ENCODE results near the gene ZSCAN20. TPM values are rescaled to one million over a fixed set of nuclear protein-coding genes. Genes with fewer than 3 reads are reported as not detected.

The ZSCAN20 gene
- total and polyA plus RNA-seq, 7 donors, result 0.69 to 8.2 (median 5.8) TPM

DNA sequence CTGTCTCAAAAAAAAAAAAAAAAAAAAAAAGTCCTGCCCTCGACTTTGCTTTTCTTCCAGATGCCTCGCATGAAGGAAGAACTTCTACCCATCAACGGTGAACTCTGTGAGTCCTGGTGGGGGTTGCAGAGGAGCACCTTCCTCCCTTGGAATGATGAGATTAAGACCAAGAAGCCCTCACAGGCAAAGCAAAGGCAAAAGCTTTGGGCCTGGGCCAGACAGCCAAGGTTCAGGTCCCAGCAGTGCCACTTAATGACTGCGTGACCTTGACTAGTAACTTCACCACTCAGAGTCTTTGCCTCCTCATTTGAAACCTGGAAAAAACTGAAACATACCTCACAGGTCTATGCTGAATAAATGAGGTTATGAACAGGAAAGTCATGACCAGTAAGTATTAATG lies 55.5 kb downstream of the ZSCAN20 start:
- Histone ChIP-seq H3K4me1 (no peaks in the 10 kb centered on the region), H3K27me3 (no peaks in the 10 kb centered on the region), H3K4me3 (no peak overlapping the region), H3K9me3 (no peaks in the 10 kb centered on the region), H3K36me3 (no peaks in the 10 kb centered on the region), H3K27ac (no peak overlapping the region)
- no peak for DNase-seq
- TF ChIP-seq POLR2AphosphoS5 (IDR thresholded peaks at IDR 0.05) (no peak), POLR2A (IDR thresholded peaks at IDR 0.05) (no peak), EP300 (IDR thresholded peaks at IDR 0.05) (no peak)
- TF ChIP-seq, protein P1, sequence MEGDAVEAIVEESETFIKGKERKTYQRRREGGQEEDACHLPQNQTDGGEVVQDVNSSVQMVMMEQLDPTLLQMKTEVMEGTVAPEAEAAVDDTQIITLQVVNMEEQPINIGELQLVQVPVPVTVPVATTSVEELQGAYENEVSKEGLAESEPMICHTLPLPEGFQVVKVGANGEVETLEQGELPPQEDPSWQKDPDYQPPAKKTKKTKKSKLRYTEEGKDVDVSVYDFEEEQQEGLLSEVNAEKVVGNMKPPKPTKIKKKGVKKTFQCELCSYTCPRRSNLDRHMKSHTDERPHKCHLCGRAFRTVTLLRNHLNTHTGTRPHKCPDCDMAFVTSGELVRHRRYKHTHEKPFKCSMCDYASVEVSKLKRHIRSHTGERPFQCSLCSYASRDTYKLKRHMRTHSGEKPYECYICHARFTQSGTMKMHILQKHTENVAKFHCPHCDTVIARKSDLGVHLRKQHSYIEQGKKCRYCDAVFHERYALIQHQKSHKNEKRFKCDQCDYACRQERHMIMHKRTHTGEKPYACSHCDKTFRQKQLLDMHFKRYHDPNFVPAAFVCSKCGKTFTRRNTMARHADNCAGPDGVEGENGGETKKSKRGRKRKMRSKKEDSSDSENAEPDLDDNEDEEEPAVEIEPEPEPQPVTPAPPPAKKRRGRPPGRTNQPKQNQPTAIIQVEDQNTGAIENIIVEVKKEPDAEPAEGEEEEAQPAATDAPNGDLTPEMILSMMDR (IDR thresholded peaks at IDR 0.05), result no peak
- WGBS, 2 donors, result 60 to 93% methylated on average over 4 of the region's 4 CpGs
- intact Hi-C loops (cut with DNase I), result no loop called here

DNA sequence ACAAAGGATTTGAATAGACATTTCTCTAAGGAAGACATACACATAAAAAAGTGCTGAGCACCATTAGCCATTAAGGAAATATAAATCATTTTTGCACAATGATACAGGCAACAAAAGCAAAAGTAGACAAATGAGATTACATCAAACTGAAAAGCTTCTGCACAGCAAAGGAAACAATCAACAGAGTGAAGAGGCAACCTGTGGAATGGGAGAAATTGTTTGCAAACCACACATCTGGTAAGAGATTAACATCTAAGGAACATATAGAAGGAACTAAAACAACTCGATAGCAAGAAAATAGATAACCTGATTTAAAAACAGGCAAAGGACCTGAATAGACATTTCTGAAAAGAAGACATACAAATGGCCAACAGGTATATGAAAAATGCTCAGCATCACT lies 57.5 kb downstream of the ZSCAN20 start:
- no peak for DNase-seq
- Histone ChIP-seq H3K27me3 (no peaks in the 10 kb centered on the region), H3K27ac (no peak overlapping the region), H3K9me3 (no peaks in the 10 kb centered on the region), H3K4me3 (no peak overlapping the region), H3K4me1 (no peaks in the 10 kb centered on the region), H3K36me3 (no peaks in the 10 kb centered on the region)
- WGBS, 2 donors, result 58 to 59% methylated on average over 1 of the region's 1 CpG
- TF ChIP-seq EP300 (IDR thresholded peaks at IDR 0.05), result no peak
- no peak for TF ChIP-seq POLR2AphosphoS5 (IDR thresholded peaks at IDR 0.05)
- TF ChIP-seq, protein P1 (IDR thresholded peaks at IDR 0.05), result no peak
- intact Hi-C loops (cut with DNase I), result no loop called here

DNA sequence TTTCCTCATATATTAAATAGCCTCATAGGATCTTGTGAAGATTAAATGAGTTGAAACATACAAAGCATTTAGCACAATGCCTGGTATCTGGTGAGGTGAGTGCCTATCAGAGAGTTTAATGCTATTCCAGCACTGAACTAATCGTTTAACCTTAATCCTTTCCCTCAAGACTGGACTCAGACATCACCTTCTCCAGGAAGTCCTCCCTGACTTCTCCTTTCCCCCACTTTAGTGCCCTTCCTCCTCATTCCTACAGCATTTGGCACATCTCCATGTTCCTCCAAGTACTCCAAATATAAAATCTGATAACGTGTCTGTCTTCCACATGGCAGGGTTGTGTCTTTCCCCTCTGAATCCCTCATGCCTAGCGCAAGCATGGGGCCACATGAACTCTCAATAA lies 59.8 kb downstream of the ZSCAN20 start:
- H3K27me3 ChIP-seq, result no peaks in the 10 kb centered on the region
- TF ChIP-seq EP300 (IDR thresholded peaks at IDR 0.05) (no peak), POLR2AphosphoS5 (IDR thresholded peaks at IDR 0.05) (no peak), POLR2A (IDR thresholded peaks at IDR 0.05) (no peak)
- TF ChIP-seq, protein P1 (IDR thresholded peaks at IDR 0.05), result no peak
- WGBS, 2 donors, result 62 to 80% methylated on average over 3 of the region's 3 CpGs
- intact Hi-C loops (cut with DNase I), result no loop called here
- no peak overlapping the region for H3K4me3 ChIP-seq
- DNase-seq, result no peak
- no peaks in the 10 kb centered on the region for H3K9me3 ChIP-seq
- H3K36me3 ChIP-seq, result no peaks in the 10 kb centered on the region
- H3K4me1 ChIP-seq, result no peaks in the 10 kb centered on the region
- no peak overlapping the region for H3K27ac ChIP-seq

DNA sequence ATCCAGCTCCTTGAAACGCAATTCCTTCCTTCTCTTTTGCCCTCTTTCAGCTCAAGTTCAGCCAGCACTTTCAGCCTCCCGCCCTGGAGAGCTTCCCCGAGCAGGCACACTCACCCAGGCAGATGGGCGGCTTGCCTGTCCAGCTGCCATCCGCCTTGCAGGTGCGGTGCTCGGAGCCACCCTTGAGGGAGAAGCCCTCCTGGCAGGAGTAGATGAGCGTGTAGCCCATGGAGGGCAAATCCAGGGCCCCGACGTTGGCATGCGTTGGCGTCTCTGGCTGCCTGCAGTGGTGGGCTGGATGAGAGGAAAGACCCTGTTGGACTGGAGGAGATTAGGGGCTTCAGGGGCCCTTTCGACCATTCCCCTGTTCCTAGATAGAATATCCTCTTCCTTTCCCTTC lies 60.5 kb downstream of the ZSCAN20 start:
- no peak for TF ChIP-seq POLR2A (IDR thresholded peaks at IDR 0.05)
- TF ChIP-seq, protein P1 (IDR thresholded peaks at IDR 0.05), result no peak
- no peak for TF ChIP-seq EP300 (IDR thresholded peaks at IDR 0.05)
- TF ChIP-seq POLR2AphosphoS5 (IDR thresholded peaks at IDR 0.05), result no peak
- DNase-seq, result no peak
- no peaks in the 10 kb centered on the region for H3K27me3 ChIP-seq
- H3K9me3 ChIP-seq, result no peaks in the 10 kb centered on the region
- 85 to 91% methylated on average over 13 of the region's 13 CpGs for WGBS, 2 donors
- H3K36me3 ChIP-seq, result no peaks in the 10 kb centered on the region
- no peak overlapping the region for H3K4me3 ChIP-seq
- no peak overlapping the region for H3K27ac ChIP-seq
- H3K4me1 ChIP-seq, result no peaks in the 10 kb centered on the region
- intact Hi-C loops (cut with DNase I), result no loop called here

DNA sequence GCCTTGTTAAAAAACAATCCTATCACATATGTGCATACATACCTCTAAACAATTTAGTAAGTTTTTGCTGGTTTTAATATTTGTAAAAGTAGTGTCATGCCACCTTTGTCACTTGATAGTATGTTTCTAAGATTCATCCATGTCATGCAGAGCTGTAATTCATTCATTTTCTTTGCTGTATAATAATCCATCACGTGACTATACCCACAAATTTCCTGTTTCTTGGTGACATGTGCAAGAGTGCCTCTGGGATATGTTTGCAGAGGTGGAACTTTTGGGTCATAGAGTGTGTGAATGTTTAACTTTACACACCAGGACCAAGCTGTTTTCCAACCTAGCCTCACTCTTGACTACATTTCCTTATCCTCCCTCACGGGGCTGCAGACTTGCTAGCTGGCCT lies 62.9 kb downstream of the ZSCAN20 start:
- DNase-seq, result no peak
- 15 to 66% methylated on average over 2 of the region's 2 CpGs for WGBS, 2 donors
- intact Hi-C loops (cut with DNase I), result no loop called here
- Histone ChIP-seq H3K27me3 (no peaks in the 10 kb centered on the region), H3K36me3 (no peaks in the 10 kb centered on the region), H3K4me3 (no peak overlapping the region), H3K4me1 (no peaks in the 10 kb centered on the region), H3K9me3 (no peaks in the 10 kb centered on the region), H3K27ac (no peak overlapping the region)
- no peak for TF ChIP-seq EP300 (IDR thresholded peaks at IDR 0.05)
- TF ChIP-seq, protein P1 (IDR thresholded peaks at IDR 0.05), result no peak
